ENCODE data around the gene ENAM. TPM values are rescaled to one million over a fixed set of nuclear protein-coding genes. Genes with fewer than 3 reads are reported as not detected.

Gene ENAM
- total RNA-seq (2014; rRNA removed; shearing (Covaris generic)), result not detected in 2 replicates

GRCh38 chr4:70628444-70628843 is at the start of gene ENAM:
ENAM (plus strand) TSS chr4:70628744; CDS start chr4:70629501, 757 bp downstream.
- Histone ChIP-seq H3K27me3 (ENCODE audit: control insufficient read depth, insufficient read depth, low read length) (no peaks in the 10 kb centered on the region), H3K36me3 (replicated peaks; ENCODE audit: control insufficient read depth, insufficient read depth, low read length) (no peaks in the 10 kb centered on the region), H3K4me3 (ENCODE audit: insufficient read depth, low read depth, low read length) (no peak within 1 kb of the TSS)
- no peak for DNase-seq

- H3K4me3 ChIP-seq (ENCODE audit: insufficient read depth, low read depth, low read length), result no peak overlapping the region
- no peaks in the 10 kb centered on the region for H3K36me3 ChIP-seq (replicated peaks; ENCODE audit: control insufficient read depth, insufficient read depth, low read length)
- DNase-seq, result no peak
- H3K27me3 ChIP-seq (ENCODE audit: control insufficient read depth, insufficient read depth, low read length), result no peaks in the 10 kb centered on the region
Measured at GRCh38 chr4:70581980-70582379, 46.6 kb upstream of the ENAM start.

- DNase-seq, result no peak
- Histone ChIP-seq H3K4me3 (ENCODE audit: insufficient read depth, low read depth, low read length) (no peak overlapping the region), H3K27me3 (ENCODE audit: control insufficient read depth, insufficient read depth, low read length) (no peaks in the 10 kb centered on the region), H3K36me3 (replicated peaks; ENCODE audit: control insufficient read depth, insufficient read depth, low read length) (no peaks in the 10 kb centered on the region)
Measured at GRCh38 chr4:70583952-70584834, 44.4 kb upstream of the ENAM start.

- DNase-seq, result no peak
Measured at GRCh38 chr4:70586841-70587240, 41.7 kb upstream of the ENAM start.

GRCh38 chr4:70589785-70590184 is 38.8 kb upstream of the ENAM start:
- Histone ChIP-seq H3K4me3 (ENCODE audit: insufficient read depth, low read depth, low read length) (no peak overlapping the region), H3K36me3 (replicated peaks; ENCODE audit: control insufficient read depth, insufficient read depth, low read length) (no peaks in the 10 kb centered on the region), H3K27me3 (ENCODE audit: control insufficient read depth, insufficient read depth, low read length) (no peaks in the 10 kb centered on the region)
- no peak for DNase-seq

More at GRCh38 chr4:70586841-70587240, 41.7 kb upstream of the ENAM start:
- H3K4me3 ChIP-seq (ENCODE audit: insufficient read depth, low read depth, low read length), result no peak overlapping the region
- H3K36me3 ChIP-seq (replicated peaks; ENCODE audit: control insufficient read depth, insufficient read depth, low read length), result no peaks in the 10 kb centered on the region
- H3K27me3 ChIP-seq (ENCODE audit: control insufficient read depth, insufficient read depth, low read length), result no peaks in the 10 kb centered on the region

- DNase-seq, result no peak
- H3K36me3 ChIP-seq (replicated peaks; ENCODE audit: control insufficient read depth, insufficient read depth, low read length), result no peaks in the 10 kb centered on the region
- H3K27me3 ChIP-seq (ENCODE audit: control insufficient read depth, insufficient read depth, low read length), result no peaks in the 10 kb centered on the region
- H3K4me3 ChIP-seq (ENCODE audit: insufficient read depth, low read depth, low read length), result no peak within 1 kb of the TSS
Measured at GRCh38 chr4:70591955-70592582, 36.5 kb upstream of the ENAM start, which contains the start of gene AMBN. AMBN (plus strand) TSS chr4:70592256; CDS start chr4:70592359, 103 bp downstream.

- DNase-seq, result no peak
- no peak overlapping the region for H3K4me3 ChIP-seq (ENCODE audit: insufficient read depth, low read depth, low read length)
- H3K27me3 ChIP-seq (ENCODE audit: control insufficient read depth, insufficient read depth, low read length), result no peaks in the 10 kb centered on the region
- no peaks in the 10 kb centered on the region for H3K36me3 ChIP-seq (replicated peaks; ENCODE audit: control insufficient read depth, insufficient read depth, low read length)
Measured at GRCh38 chr4:70594196-70594595, 34.3 kb upstream of the ENAM start.

- Histone ChIP-seq H3K27me3 (ENCODE audit: control insufficient read depth, insufficient read depth, low read length) (no peaks in the 10 kb centered on the region), H3K36me3 (replicated peaks; ENCODE audit: control insufficient read depth, insufficient read depth, low read length) (no peaks in the 10 kb centered on the region), H3K4me3 (ENCODE audit: insufficient read depth, low read depth, low read length) (no peak overlapping the region)
- no peak for DNase-seq
Measured at GRCh38 chr4:70600305-70600704, 28.2 kb upstream of the ENAM start.

GRCh38 chr4:70600977-70601376 is 27.6 kb upstream of the ENAM start:
- no peak overlapping the region for H3K4me3 ChIP-seq (ENCODE audit: insufficient read depth, low read depth, low read length)
- H3K27me3 ChIP-seq (ENCODE audit: control insufficient read depth, insufficient read depth, low read length), result no peaks in the 10 kb centered on the region
- H3K36me3 ChIP-seq (replicated peaks; ENCODE audit: control insufficient read depth, insufficient read depth, low read length), result no peaks in the 10 kb centered on the region
- DNase-seq, result no peak

GRCh38 chr4:70601422-70602039 is 27.0 kb upstream of the ENAM start:
- Histone ChIP-seq H3K36me3 (replicated peaks; ENCODE audit: control insufficient read depth, insufficient read depth, low read length) (no peaks in the 10 kb centered on the region), H3K4me3 (ENCODE audit: insufficient read depth, low read depth, low read length) (no peak overlapping the region), H3K27me3 (ENCODE audit: control insufficient read depth, insufficient read depth, low read length) (no peaks in the 10 kb centered on the region)
- DNase-seq, result peak; percentile 3

GRCh38 chr4:70603856-70604255 is 24.7 kb upstream of the ENAM start:
- H3K27me3 ChIP-seq (ENCODE audit: control insufficient read depth, insufficient read depth, low read length), result no peaks in the 10 kb centered on the region
- no peak for DNase-seq
- H3K4me3 ChIP-seq (ENCODE audit: insufficient read depth, low read depth, low read length), result no peak overlapping the region
- H3K36me3 ChIP-seq (replicated peaks; ENCODE audit: control insufficient read depth, insufficient read depth, low read length), result no peaks in the 10 kb centered on the region

- Histone ChIP-seq H3K4me3 (ENCODE audit: insufficient read depth, low read depth, low read length) (no peak overlapping the region), H3K36me3 (replicated peaks; ENCODE audit: control insufficient read depth, insufficient read depth, low read length) (no peaks in the 10 kb centered on the region), H3K27me3 (ENCODE audit: control insufficient read depth, insufficient read depth, low read length) (no peaks in the 10 kb centered on the region)
- no peak for DNase-seq
Measured at GRCh38 chr4:70606459-70606858, 22.1 kb upstream of the ENAM start.

- DNase-seq, result no peak
- no peak overlapping the region for H3K4me3 ChIP-seq (ENCODE audit: insufficient read depth, low read depth, low read length)
- no peaks in the 10 kb centered on the region for H3K36me3 ChIP-seq (replicated peaks; ENCODE audit: control insufficient read depth, insufficient read depth, low read length)
- no peaks in the 10 kb centered on the region for H3K27me3 ChIP-seq (ENCODE audit: control insufficient read depth, insufficient read depth, low read length)
Measured at GRCh38 chr4:70607334-70607853, 21.1 kb upstream of the ENAM start.

GRCh38 chr4:70608324-70608723 is 20.2 kb upstream of the ENAM start:
- no peaks in the 10 kb centered on the region for H3K27me3 ChIP-seq (ENCODE audit: control insufficient read depth, insufficient read depth, low read length)
- H3K36me3 ChIP-seq (replicated peaks; ENCODE audit: control insufficient read depth, insufficient read depth, low read length), result no peaks in the 10 kb centered on the region
- H3K4me3 ChIP-seq (ENCODE audit: insufficient read depth, low read depth, low read length), result no peak overlapping the region
- no peak for DNase-seq
